Measurements from ENCODE around the gene ADAM8. TPM values are rescaled to one million over a fixed set of nuclear protein-coding genes. Genes with fewer than 3 reads are reported as not detected.

ADAM8 gene
- total and polyA plus RNA-seq, 2 donors (not counting 1 experiment from before 2014, with no cell fraction given) = 0.23 to 2.0 TPM

- DNase-seq (ENCODE audit: low read depth in 2 of 2) = no peak
- TF ChIP-seq EZH2 (IDR thresholded peaks at IDR 0.05; ENCODE audit: low read length, missing control alignments) = no peak
- TF ChIP-seq, protein P1, sequence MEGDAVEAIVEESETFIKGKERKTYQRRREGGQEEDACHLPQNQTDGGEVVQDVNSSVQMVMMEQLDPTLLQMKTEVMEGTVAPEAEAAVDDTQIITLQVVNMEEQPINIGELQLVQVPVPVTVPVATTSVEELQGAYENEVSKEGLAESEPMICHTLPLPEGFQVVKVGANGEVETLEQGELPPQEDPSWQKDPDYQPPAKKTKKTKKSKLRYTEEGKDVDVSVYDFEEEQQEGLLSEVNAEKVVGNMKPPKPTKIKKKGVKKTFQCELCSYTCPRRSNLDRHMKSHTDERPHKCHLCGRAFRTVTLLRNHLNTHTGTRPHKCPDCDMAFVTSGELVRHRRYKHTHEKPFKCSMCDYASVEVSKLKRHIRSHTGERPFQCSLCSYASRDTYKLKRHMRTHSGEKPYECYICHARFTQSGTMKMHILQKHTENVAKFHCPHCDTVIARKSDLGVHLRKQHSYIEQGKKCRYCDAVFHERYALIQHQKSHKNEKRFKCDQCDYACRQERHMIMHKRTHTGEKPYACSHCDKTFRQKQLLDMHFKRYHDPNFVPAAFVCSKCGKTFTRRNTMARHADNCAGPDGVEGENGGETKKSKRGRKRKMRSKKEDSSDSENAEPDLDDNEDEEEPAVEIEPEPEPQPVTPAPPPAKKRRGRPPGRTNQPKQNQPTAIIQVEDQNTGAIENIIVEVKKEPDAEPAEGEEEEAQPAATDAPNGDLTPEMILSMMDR (conservative IDR thresholded peaks at IDR 0.05 in 1 of 2, IDR thresholded peaks at IDR 0.05 in 1 of 2; ENCODE audit: low read depth in 1 of 2, low read length in 2 of 2) = no peak
- Histone ChIP-seq H3K9ac (ENCODE audit: insufficient read depth, low read length) (no peak overlapping the region), H3K4me3 (replicated peaks in 1 of 4; ENCODE audit: control extremely low read depth in 1 of 4, insufficient read depth in 1 of 4, low read depth in 3 of 4, low read length in 4 of 4) (no peak overlapping the region), H3K79me2 (ENCODE audit: control insufficient read depth, insufficient read depth, low read length) (no peaks in the 10 kb centered on the region), H4K20me1 (ENCODE audit: control insufficient read depth, extremely low read depth, insufficient read depth, low read length) (no peaks in the 10 kb centered on the region), H3K9me3 (ENCODE audit: control insufficient read depth, insufficient read depth, low read depth, low read length) (no peaks in the 10 kb centered on the region), H2AFZ (ENCODE audit: low read length) (no peak overlapping the region), H3K27me3 (ENCODE audit: control insufficient read depth, insufficient read depth, low read length) (no peaks in the 10 kb centered on the region), H3K4me2 (ENCODE audit: extremely low read depth, insufficient read depth, low read length) (no peak overlapping the region), H3K27ac (ENCODE audit: insufficient read depth, low read length) (no peak overlapping the region), H3K36me3 (ENCODE audit: control insufficient read depth, insufficient read depth, low read length) (peaks cover 32% of the 10 kb centered on the region), H3K4me1 (ENCODE audit: control insufficient read depth, extremely low read depth, insufficient read depth, low read length) (peaks cover 3% of the 10 kb centered on the region)
These were observed 5.1 kb upstream of the ADAM8 start for GRCh38 chr10:133281628-133282372.

- H3K9ac ChIP-seq (ENCODE audit: insufficient read depth, low read length) = no peak overlapping the region
- no peak for TF ChIP-seq EZH2 (IDR thresholded peaks at IDR 0.05; ENCODE audit: low read length, missing control alignments)
- TF ChIP-seq, protein P1 (conservative IDR thresholded peaks at IDR 0.05 in 1 of 2, IDR thresholded peaks at IDR 0.05 in 1 of 2; ENCODE audit: low read depth in 1 of 2, low read length in 2 of 2) = no peak
- no peaks in the 10 kb centered on the region for H3K9me3 ChIP-seq (ENCODE audit: control insufficient read depth, insufficient read depth, low read depth, low read length)
- no peaks in the 10 kb centered on the region for H3K79me2 ChIP-seq (ENCODE audit: control insufficient read depth, insufficient read depth, low read length)
- peaks cover 6% of the 10 kb centered on the region for H3K4me1 ChIP-seq (ENCODE audit: control insufficient read depth, extremely low read depth, insufficient read depth, low read length)
- no peak overlapping the region for H2AFZ ChIP-seq (ENCODE audit: low read length)
- no peak overlapping the region for H3K4me2 ChIP-seq (ENCODE audit: extremely low read depth, insufficient read depth, low read length)
- H3K27me3 ChIP-seq (ENCODE audit: control insufficient read depth, insufficient read depth, low read length) = no peaks in the 10 kb centered on the region
- DNase-seq (ENCODE audit: low read depth in 2 of 2) = no peak
- H3K27ac ChIP-seq (ENCODE audit: insufficient read depth, low read length) = no peak overlapping the region
- no peaks in the 10 kb centered on the region for H4K20me1 ChIP-seq (ENCODE audit: control insufficient read depth, extremely low read depth, insufficient read depth, low read length)
- no peak overlapping the region for H3K4me3 ChIP-seq (replicated peaks in 1 of 4; ENCODE audit: control extremely low read depth in 1 of 4, insufficient read depth in 1 of 4, low read depth in 3 of 4, low read length in 4 of 4)
- H3K36me3 ChIP-seq (ENCODE audit: control insufficient read depth, insufficient read depth, low read length) = peaks cover 30% of the 10 kb centered on the region
These were observed 4.4 kb upstream of the ADAM8 start for GRCh38 chr10:133281084-133281483.

- peaks cover 28% of the 10 kb centered on the region for H3K36me3 ChIP-seq (ENCODE audit: control insufficient read depth, insufficient read depth, low read length)
- no peak for DNase-seq (ENCODE audit: low read depth in 2 of 2)
These were observed 3.9 kb upstream of the ADAM8 start for GRCh38 chr10:133280391-133281059.

More at GRCh38 chr10:133280391-133281059, 3.9 kb upstream of the ADAM8 start:
- no peak overlapping the region for H3K4me2 ChIP-seq (ENCODE audit: extremely low read depth, insufficient read depth, low read length)
- H3K27me3 ChIP-seq (ENCODE audit: control insufficient read depth, insufficient read depth, low read length) = no peaks in the 10 kb centered on the region
- no peak overlapping the region for H3K27ac ChIP-seq (ENCODE audit: insufficient read depth, low read length)
- TF ChIP-seq EZH2 (IDR thresholded peaks at IDR 0.05; ENCODE audit: low read length, missing control alignments) = no peak
- TF ChIP-seq, protein P1 (conservative IDR thresholded peaks at IDR 0.05 in 1 of 2, IDR thresholded peaks at IDR 0.05 in 1 of 2; ENCODE audit: low read depth in 1 of 2, low read length in 2 of 2) = no peak
- no peak overlapping the region for H3K4me3 ChIP-seq (replicated peaks in 1 of 4; ENCODE audit: control extremely low read depth in 1 of 4, insufficient read depth in 1 of 4, low read depth in 3 of 4, low read length in 4 of 4)
- no peak overlapping the region for H2AFZ ChIP-seq (ENCODE audit: low read length)
- no peaks in the 10 kb centered on the region for H3K79me2 ChIP-seq (ENCODE audit: control insufficient read depth, insufficient read depth, low read length)
- H3K9ac ChIP-seq (ENCODE audit: insufficient read depth, low read length) = no peak overlapping the region
- no peaks in the 10 kb centered on the region for H3K9me3 ChIP-seq (ENCODE audit: control insufficient read depth, insufficient read depth, low read depth, low read length)
- no peaks in the 10 kb centered on the region for H4K20me1 ChIP-seq (ENCODE audit: control insufficient read depth, extremely low read depth, insufficient read depth, low read length)
- peaks cover 6% of the 10 kb centered on the region for H3K4me1 ChIP-seq (ENCODE audit: control insufficient read depth, extremely low read depth, insufficient read depth, low read length)
